Chondrocyte (in vitro differentiated cells): Measurements from ENCODE around the gene WWOX. TPM values are rescaled to one million over a fixed set of nuclear protein-coding genes. Genes with fewer than 3 reads are reported as not detected.

Experiments used
- DNase-seq: peaks from one replicate; pipeline ENCODE4 v3.0.0; 2021; ENCODE audit warnings: mixed read lengths, low spot score
- H3K27ac Mint-ChIP-seq: one replicate; pipeline ENCODE4 v1.8.0; 2021; ENCODE audit warnings: mild to moderate bottlenecking, moderate library complexity, mixed read lengths; ENCODE audit not compliant: unreplicated experiment
- H3K27me3 Mint-ChIP-seq: 2 replicates; pipeline ENCODE4 v1.8.0; 2021; ENCODE audit warnings: low read depth, mixed read lengths
- H3K36me3 Mint-ChIP-seq: 2 replicates; pipeline ENCODE4 v1.8.0; 2021; ENCODE audit warnings: low read depth, mixed read lengths
- H3K4me1 Mint-ChIP-seq: 2 replicates; pipeline ENCODE4 v1.8.0; 2021; ENCODE audit warnings: low read depth, mild to moderate bottlenecking, mixed read lengths
- H3K4me3 Mint-ChIP-seq: one replicate; pipeline ENCODE4 v1.8.0; 2021; ENCODE audit warnings: mild to moderate bottlenecking, moderate library complexity, mixed read lengths; ENCODE audit not compliant: unreplicated experiment
- H3K9me3 Mint-ChIP-seq: 2 replicates; pipeline ENCODE4 v1.8.0; 2021; ENCODE audit warnings: low read depth, mixed read lengths
- CTCF ChIP-seq: fragments of 200-600 bp; sonication (generic); IDR thresholded peaks from 2 replicates; pipeline ENCODE4 v1.5.0; 2021; ENCODE audit warnings: antibody characterized with exemption, mild to moderate bottlenecking, moderate library complexity
- total RNA-seq: library from RNA; stranded (reverse); gene quantifications from 3 replicates; pipeline ENCODE4 v1.2.1, GENCODE V29; 2021

The WWOX gene
- total RNA-seq, 1 donor from 2014 or later = 12.1 TPM

GRCh38 chr16:79169239-79169638 is 1069.8 kb downstream of the WWOX start:
- peaks cover 18% of the 10 kb centered on the region for H3K4me1 Mint-ChIP-seq
- H3K27me3 Mint-ChIP-seq = no peaks in the 10 kb centered on the region
- no peaks in the 10 kb centered on the region for H3K36me3 Mint-ChIP-seq
- DNase-seq = no peak
- no peak overlapping the region for H3K4me3 Mint-ChIP-seq
- no peak overlapping the region for H3K27ac Mint-ChIP-seq
- peaks cover 10% of the 10 kb centered on the region for H3K9me3 Mint-ChIP-seq
- TF ChIP-seq CTCF = peak; percentile 19

- no peak for TF ChIP-seq CTCF
- H3K4me1 Mint-ChIP-seq = peaks cover 24% of the 10 kb centered on the region
- H3K36me3 Mint-ChIP-seq = no peaks in the 10 kb centered on the region
- no peaks in the 10 kb centered on the region for H3K27me3 Mint-ChIP-seq
- DNase-seq = no peak
- H3K27ac Mint-ChIP-seq = peak overlapping the region; percentile 46
- no peak overlapping the region for H3K4me3 Mint-ChIP-seq
- H3K9me3 Mint-ChIP-seq = peaks cover 13% of the 10 kb centered on the region
Measured at GRCh38 chr16:79170555-79171246, 1071.2 kb downstream of the WWOX start.

- H3K36me3 Mint-ChIP-seq = no peaks in the 10 kb centered on the region
- peaks cover 19% of the 10 kb centered on the region for H3K9me3 Mint-ChIP-seq
- peaks cover 25% of the 10 kb centered on the region for H3K4me1 Mint-ChIP-seq
- no peak overlapping the region for H3K4me3 Mint-ChIP-seq
- H3K27ac Mint-ChIP-seq = no peak overlapping the region
- no peak for TF ChIP-seq CTCF
- no peaks in the 10 kb centered on the region for H3K27me3 Mint-ChIP-seq
- no peak for DNase-seq
Measured at GRCh38 chr16:79171504-79171903, 1072.0 kb downstream of the WWOX start.

- no peak for DNase-seq
- H3K9me3 Mint-ChIP-seq = peaks cover 20% of the 10 kb centered on the region
- H3K4me1 Mint-ChIP-seq = peaks cover 25% of the 10 kb centered on the region
- no peak overlapping the region for H3K27ac Mint-ChIP-seq
- H3K4me3 Mint-ChIP-seq = no peak overlapping the region
- H3K27me3 Mint-ChIP-seq = no peaks in the 10 kb centered on the region
- H3K36me3 Mint-ChIP-seq = no peaks in the 10 kb centered on the region
- no peak for TF ChIP-seq CTCF
Measured at GRCh38 chr16:79171931-79172705, 1072.7 kb downstream of the WWOX start.

GRCh38 chr16:79172976-79173500 is 1073.6 kb downstream of the WWOX start:
- Mint-ChIP-seq H3K9me3 (peaks cover 16% of the 10 kb centered on the region), H3K4me3 (no peak overlapping the region), H3K36me3 (no peaks in the 10 kb centered on the region), H3K27me3 (no peaks in the 10 kb centered on the region), H3K4me1 (peaks cover 25% of the 10 kb centered on the region), H3K27ac (no peak overlapping the region)
- TF ChIP-seq CTCF = no peak
- DNase-seq = no peak
